HG02798 (cell line): Measurements from ENCODE around the gene CEP41.

Experiments
- ATAC-seq: cut with Tn5 transposase; IDR thresholded peaks from one replicate; pipeline ENCODE4 v1.9.1; 2021; ENCODE audit warnings: mild to moderate bottlenecking; ENCODE audit not compliant: unreplicated experiment, poor library complexity

CEP41 gene

GRCh38 chr7:130423501-130424037, 17.2 kb downstream of the CEP41 start:
- no peak for ATAC-seq

DNA sequence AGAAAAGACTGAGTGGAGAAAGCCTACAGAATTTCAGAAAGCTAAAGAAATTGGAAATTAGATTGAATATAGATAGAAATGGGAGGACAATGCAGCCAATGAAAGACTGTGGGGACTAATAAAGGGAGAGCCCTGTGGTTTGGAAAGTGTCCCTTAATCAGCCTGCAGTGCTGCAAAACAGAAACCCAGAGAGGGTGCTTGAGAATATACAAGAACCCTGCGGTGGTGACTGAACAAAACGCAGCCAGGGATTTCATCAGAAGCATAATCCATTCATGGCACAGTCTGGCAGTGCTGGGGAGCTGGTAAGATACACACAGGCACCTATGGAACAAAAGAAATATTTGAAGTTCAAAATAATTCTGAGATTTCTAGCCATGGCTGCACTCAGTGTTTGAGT, 19.1 kb downstream of the CEP41 start:
- no peak for ATAC-seq

GRCh38 chr7:130420943-130421578, 19.8 kb downstream of the CEP41 start:
- no peak for ATAC-seq

GRCh38 chr7:130419658-130420057, 21.2 kb downstream of the CEP41 start:
- ATAC-seq: no peak

- ATAC-seq: no peak
These were observed 22.5 kb downstream of the CEP41 start for GRCh38 chr7:130418306-130418705.

GRCh38 chr7:130417213-130417612, 23.6 kb downstream of the CEP41 start:
- ATAC-seq: no peak

GRCh38 chr7:130415006-130415405, 25.8 kb downstream of the CEP41 start:
- no peak for ATAC-seq

DNA sequence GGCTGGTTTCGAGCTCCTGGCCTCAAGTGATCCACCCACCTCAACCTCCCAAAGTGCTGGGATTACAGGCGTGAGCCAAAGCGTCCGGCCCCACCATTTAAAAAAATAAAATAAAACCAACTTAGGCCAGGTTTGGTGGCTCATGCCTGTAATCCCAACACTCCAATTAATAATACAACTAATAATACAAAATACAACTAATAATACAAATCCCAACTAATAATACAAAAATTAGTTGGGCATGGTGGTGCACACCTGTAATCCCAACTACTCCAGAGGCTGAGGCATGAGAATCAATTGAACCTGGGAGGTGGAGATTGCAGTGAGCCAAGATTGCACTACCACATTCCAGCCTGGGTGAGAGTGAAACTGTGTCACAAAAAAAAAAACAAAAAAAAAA, 27.6 kb downstream of the CEP41 start:
- no peak for ATAC-seq

DNA sequence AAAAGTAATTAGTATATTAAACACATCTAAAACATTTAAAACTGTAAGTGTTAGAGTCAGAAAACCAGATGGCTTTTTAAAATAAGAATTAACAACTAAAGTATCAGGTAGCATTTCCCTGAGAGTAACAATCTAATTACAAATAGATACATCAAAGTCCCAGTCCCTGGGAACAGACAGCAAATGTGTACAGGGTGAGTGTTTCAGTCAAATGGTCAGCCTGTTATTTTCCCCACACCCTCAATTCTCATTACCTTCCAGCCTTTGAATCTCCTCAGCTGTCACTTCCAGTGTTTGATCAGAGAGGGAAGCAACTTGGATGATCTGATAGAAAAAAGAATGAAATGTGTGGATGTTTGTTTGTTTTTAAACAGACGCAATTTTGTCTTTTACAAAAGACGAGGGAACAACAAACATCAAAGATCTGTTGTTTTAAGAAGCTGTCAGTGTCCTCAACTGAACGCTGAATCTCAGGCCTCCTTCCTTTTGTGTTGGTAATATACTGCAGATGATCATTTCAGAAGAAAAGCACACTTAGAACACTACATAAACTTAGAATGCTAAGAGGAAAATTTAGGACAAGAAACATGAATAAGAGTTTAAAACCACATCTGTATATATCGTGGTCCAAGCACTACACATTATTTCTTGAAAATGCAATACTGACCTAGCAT, 29.8 kb downstream of the CEP41 start:
- ATAC-seq: no peak

DNA sequence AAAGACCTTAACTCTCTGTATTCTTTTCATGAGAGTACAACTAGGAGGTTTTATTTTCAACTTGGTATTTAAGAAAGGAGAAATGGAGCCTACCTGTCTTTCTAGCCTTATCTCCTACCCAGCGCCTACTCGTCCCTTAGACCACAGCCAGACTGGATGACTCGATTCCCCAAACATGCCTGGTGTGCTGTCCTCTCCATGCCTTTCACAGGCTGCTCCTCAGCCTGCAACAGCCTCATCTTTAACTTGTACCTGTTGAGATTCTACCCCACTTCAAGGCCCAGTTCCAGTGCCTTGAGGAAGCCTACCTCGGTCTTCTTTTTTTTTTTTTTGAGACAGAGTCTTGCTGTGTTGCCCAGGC, 31.1 kb downstream of the CEP41 start:
- no peak for ATAC-seq

DNA sequence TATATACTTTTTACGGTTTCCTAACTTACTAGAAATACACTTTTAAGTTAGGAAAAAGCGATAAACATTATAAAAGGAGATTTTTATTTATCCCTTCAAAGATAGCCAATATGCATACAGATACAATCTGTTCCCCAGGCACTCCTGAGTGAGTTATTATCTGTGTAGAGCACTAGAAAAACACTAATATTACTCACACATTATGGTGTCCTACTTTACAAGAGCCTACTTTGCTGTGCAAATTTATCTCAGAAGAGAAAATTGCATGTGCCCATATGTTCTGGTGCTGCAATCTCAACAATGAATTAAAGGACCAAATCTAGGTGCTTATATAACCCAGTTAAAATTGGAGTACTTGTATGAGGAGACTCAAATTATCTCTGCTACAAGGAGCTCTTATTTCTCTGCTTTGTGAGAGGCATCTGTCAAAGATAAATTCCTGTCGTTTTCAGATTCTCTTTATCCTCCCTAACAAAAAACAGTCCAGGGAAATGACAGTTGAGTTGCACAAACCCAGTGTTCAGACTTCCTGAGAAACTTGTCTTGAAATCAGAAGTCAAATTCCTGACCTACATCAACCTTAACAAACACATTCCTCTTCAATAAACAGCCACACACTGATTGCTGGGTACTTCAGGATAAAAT, 31.6 kb downstream of the CEP41 start:
- ATAC-seq: no peak

DNA sequence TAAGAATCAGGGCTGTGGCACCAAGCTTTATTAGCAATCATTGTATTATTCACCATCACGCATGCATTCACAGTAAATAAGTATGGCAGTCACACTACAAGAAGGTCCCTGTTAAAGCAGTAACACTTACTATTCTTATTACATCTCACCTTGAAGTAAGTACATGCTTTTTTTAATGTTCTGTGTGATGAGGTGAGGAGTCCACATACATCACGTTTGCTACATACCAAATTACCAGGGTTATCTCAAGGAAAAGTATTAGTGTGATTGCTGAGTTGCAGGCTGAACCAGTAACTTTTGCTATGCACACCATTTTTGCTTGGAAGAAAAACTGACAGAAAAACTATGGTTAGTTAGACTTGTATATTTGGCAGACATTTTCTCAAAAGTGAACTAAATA, 35.8 kb downstream of the CEP41 start:
- no peak for ATAC-seq

DNA sequence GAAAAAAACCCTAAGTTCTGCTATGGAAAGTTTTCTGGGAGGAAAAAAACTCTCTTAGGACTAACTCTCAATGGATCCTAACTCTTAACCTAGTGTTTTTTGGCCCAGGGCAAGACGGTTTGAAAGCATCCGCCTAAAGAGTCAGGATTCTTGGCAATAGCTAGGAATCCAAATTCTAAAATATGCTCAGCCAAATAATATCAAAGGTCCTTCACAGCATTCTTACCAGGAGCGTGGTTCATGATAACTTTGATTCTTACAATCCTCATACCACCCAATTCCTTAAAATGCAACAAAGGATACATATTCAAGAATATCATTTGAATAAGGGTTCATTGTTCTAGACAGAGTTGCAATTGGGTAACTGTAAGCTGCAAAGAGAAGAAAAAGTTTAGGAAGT, 39.2 kb downstream of the CEP41 start:
- ATAC-seq: no peak

- ATAC-seq: no peak
These were observed 39.7 kb downstream of the CEP41 start for GRCh38 chr7:130401101-130401500.

GRCh38 chr7:130400120-130400572, 40.7 kb downstream of the CEP41 start:
- ATAC-seq: no peak

DNA sequence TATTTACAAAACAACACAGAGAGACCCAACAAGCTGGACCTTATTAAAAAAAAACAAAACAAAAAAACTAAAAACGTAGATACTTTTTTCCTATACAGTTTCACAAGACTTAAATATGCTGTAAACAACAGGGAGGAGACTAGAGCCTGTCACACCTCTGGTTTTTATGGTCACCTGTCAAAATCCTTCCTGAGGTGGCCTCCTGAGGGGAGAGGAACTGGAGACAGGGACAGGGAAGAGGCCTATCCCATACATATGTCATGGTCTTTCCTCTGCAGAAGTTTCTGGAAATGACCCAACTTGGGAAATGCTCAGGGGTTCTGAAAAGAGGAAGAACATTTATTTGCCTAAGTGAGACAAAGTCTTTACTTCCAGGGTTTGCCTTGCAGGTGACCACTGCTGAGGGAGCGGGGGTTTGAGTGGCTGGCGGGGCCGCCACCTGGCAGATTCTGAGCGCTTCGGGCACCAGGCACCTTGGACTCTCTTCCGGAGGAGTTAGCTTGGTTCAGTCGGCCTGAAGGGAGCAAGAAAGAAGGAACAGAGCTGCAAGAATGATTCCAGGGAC, 42.2 kb downstream of the CEP41 start:
- ATAC-seq: no peak

- ATAC-seq: no peak
These were observed 43.1 kb downstream of the CEP41 start for GRCh38 chr7:130397758-130398073.

- no peak for ATAC-seq
These were observed 43.6 kb downstream of the CEP41 start for GRCh38 chr7:130397051-130397757.

DNA sequence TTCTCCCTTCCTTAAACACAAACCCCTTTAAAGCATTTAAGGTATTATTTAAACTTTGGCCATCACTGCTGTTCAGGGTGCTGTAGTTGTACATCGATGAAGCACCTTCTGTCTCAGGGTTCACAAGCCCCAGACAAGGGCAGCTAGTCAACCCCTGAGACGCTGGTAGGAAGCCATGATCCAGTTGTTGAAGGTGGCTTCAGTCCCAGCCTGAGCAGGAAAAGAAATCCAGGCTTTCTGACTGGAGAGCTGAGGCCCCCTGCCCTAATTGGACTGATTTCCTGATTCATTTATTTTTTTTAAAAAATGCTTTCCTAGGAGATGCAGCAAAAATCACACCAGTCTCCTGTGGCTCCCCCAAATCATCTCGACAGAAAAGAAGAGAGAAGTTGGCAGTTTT, 44.7 kb downstream of the CEP41 start:
- ATAC-seq: no peak

DNA sequence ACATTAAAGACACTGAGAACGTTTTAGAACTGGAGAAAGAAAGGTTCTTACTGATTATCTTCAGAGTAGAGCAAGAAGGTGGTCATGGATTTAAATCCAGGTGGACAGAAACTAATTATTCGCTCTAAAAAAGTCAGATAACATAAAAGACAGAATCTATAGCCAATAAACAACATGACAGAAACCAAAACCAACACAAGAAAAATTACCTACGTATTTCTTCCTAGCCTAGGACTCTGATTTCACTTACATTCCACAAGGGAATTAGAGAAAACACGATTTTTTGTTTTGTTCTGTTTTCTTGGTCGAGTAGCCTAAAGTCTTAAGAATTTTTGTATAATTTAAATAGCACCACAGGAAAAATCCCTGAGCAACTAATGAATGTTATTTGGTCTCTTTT, 45.4 kb downstream of the CEP41 start:
- no peak for ATAC-seq
